PC-3 (cell line): Measurements from ENCODE around the gene AGAP3.

Experiments used
- CTCF ChIP-seq: fragments of 300-600 bp; sonication (generic); conservative IDR thresholded peaks from 2 replicates; pipeline ENCODE4 v1.5.1; 2017; ENCODE audit warnings: antibody characterized with exemption, low read depth, mild to moderate bottlenecking, low read length
- EZH2 ChIP-seq: fragments of 300-600 bp; sonication (generic); IDR thresholded peaks from one replicate; pipeline ENCODE4 v1.6.1; 2017; ENCODE audit warnings: antibody characterized with exemption, mild to moderate bottlenecking, low read length; ENCODE audit not compliant: unreplicated experiment
- EZH2phosphoT487 ChIP-seq: fragments of 300-600 bp; sonication (generic); IDR thresholded peaks from 2 replicates; pipeline ENCODE4 v1.6.1; 2018; ENCODE audit warnings: mild to moderate bottlenecking, antibody characterized with exemption, low read length, borderline replicate concordance

DNA sequence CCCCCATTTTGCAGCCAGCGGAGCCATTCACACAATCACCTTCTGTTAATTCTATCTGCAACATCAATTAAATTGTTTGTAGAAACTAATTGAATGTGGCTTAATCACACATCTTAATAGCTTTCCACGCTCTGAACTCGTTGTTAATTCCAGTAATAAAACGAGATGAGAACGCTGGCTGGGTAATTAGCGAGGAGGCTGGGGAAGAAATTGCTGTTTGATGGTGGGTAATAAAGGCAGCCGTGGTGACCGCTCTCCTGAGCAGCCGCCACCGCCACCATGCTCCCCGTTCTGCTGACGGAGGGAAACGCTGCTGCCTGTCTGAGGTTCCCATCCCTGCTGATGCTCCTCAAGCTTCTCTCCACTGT, 44.9 kb downstream of the AGAP3 start:
- TF ChIP-seq EZH2 (no peak), CTCF (no peak), EZH2phosphoT487 (no peak)
